Peyer's patch (tissue), 4 donors: ENCODE measurements around the gene SDR42E1.

Experiments
- POLR2A ChIP-seq, 2 donors: fragments of 450-650 bp; IDR thresholded peaks; one replicate each; pipeline ENCODE4 v1.5.1; 2017; ENCODE audit warnings: antibody characterized with exemption in 2 of 2, mild to moderate bottlenecking in 2 of 2, moderate library complexity in 2 of 2
- TF ChIP-seq, protein P1 (sequence below), 6 experiments: fragments of 450-650 bp in 4 of 6; fragments of 200-600 bp in 2 of 6; sonication (generic) in 1 of 6; IDR thresholded peaks; one replicate each; pipeline ENCODE4 v1.5.1; 2017 to 2019; ENCODE audit warnings: antibody characterized with exemption in 6 of 6, mild to moderate bottlenecking in 3 of 6, moderate library complexity in 1 of 6

DNA sequence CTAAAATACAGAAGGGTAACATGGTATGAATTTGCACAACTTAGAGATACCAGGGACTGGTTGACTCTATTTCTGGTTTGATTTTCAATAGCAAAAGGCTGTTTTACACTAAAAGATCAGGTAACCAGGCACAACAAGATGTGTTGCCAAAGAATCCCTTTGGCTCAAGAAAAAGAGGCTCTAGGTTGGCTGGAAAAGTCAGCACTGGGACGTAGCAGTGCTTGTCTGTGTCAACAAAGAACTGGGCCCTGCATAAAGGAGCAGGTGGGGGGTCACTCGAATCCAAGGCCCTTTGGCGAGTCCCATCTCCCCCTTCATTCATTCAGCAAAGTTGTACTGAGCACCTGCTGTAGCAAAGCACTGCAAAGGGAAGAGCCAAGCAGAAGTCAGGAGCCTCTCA is 18.4 kb downstream of the SDR42E1 start:
- TF ChIP-seq, protein P1, sequence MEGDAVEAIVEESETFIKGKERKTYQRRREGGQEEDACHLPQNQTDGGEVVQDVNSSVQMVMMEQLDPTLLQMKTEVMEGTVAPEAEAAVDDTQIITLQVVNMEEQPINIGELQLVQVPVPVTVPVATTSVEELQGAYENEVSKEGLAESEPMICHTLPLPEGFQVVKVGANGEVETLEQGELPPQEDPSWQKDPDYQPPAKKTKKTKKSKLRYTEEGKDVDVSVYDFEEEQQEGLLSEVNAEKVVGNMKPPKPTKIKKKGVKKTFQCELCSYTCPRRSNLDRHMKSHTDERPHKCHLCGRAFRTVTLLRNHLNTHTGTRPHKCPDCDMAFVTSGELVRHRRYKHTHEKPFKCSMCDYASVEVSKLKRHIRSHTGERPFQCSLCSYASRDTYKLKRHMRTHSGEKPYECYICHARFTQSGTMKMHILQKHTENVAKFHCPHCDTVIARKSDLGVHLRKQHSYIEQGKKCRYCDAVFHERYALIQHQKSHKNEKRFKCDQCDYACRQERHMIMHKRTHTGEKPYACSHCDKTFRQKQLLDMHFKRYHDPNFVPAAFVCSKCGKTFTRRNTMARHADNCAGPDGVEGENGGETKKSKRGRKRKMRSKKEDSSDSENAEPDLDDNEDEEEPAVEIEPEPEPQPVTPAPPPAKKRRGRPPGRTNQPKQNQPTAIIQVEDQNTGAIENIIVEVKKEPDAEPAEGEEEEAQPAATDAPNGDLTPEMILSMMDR (IDR thresholded peaks at IDR 0.05) = no peak
- no peak for TF ChIP-seq POLR2A (IDR thresholded peaks at IDR 0.05)
